NCI-H1436 treated with DMSO at 0.1 percent for 48 hours (cell line): Measurements from ENCODE around the gene METTL14.
"Not testable (repeated sequence)": the region's sequence is repeated elsewhere in the genome, so short reads cannot be mapped to it uniquely, and the experiment has no call there.

Experiments
- DNase-seq: peaks from one replicate; lab custom pipeline; 2025; lab: John Stamatoyannopoulos, UW

METTL14 gene

DNA sequence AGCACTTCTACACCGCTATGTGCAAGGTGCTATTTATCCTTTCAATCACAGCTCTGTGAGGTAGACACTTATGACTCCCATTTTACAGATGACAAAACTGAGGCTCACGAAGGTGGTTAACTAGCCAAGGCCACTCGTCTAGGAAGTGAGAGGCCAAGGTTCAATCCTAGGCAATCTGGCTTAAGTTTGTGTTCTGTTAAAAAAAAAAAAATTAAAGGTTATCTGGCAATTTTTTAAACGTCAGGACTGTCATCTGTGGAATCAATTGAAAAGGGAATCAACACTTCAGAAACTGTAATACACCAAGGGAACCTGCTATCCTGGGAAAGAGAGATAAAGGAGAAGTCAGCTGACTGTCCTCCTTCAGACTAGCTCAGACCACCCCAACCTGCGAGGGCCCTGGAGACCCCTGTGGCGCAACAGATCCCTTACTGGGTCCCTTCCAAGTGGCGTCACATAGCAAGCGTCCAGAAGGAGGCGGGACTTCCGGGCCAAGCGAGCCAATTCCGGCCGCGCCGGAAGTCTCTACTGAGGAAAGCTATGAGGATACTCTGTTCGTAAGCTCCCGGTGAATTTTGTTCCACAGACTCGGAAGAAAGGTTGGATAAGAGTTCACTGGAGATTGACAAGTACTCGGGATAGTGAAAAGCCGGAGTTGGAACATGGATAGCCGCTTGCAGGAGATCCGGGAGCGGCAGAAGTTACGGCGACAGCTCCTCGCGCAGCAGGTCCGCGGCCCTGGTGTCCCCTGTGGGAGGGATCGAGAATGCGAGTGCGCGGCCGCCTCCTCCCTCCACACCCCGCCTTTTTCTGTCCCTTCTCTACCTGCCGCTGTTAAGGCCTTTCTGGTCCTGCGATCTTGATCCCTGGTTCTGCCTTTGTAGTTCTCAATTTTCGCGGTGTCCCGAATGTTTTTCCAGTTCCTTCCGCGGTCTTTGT, at the start of gene METTL14:
METTL14 (plus strand) TSS at position 520 of the 939 bp plus-strand sequence; CDS start at position 663, 143 bp downstream.
- DNase-seq = peak; percentile 46

GRCh38 chr4:118636126-118636525, 49.1 kb upstream of the METTL14 start:
- DNase-seq = not testable (repeated sequence)

- DNase-seq = not testable (repeated sequence)
Observed at GRCh38 chr4:118664665-118665064, 20.5 kb upstream of the METTL14 start.

GRCh38 chr4:118669220-118669619, 16.0 kb upstream of the METTL14 start:
- DNase-seq = not testable (repeated sequence)

DNA sequence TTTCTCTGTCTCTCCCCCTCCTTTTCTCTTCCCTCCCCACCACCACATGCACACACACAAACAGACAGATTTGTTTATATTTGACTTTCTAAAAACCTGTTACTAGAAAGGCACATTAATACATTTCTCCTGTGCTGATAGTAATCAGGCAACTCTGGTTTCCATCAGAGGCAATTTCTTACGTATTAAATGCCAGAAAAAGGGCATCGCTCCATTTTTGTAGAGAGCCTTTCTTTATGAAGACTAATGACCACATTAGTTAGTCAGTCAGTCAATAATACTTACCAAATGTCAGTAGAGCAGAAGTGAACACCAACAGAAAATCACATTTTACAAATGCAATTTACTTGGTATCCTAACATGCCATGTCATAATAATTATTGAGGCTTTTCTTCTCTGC, 14.2 kb upstream of the METTL14 start:
- DNase-seq = not testable (repeated sequence)

DNA sequence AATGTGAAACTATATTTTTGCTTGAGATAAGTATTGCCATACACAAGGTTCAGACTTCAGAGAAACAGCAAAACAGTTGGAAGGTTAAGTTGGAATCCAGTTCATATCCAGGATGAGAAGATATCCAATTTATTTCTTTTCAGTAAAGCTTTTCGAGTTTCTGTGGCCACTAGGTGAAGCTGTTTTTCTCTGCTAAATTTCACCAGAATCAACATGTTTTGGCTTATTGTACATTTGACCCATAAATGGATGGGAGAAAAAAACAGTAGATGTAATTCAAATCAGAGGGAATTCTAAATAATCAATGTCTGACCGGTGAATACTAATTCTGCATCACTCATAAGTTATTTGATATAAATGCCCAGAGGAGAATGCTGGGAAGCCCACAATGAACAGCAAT, 9.1 kb upstream of the METTL14 start:
- no peak for DNase-seq

DNA sequence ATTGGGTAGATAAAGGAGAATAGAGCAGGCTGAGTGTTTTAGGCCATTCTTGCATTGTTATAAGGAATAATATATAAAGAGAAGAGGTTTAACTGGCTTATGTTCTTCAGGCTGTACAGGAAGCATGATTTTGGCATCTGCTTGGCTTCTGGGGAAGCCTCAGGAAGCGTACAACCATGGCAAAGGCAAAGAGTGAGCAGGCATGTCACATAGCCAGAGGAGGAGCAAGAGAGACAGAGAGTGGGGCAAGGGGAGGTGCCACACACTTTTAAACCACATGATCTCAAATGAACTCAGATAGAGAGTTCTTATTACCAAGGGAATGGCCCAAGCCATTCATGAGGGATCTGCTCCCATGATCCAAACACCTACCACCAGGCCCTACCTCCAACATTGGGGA, 4.4 kb upstream of the METTL14 start:
- no peak for DNase-seq

- no peak for DNase-seq
Observed at GRCh38 chr4:118682928-118683327, 2.3 kb upstream of the METTL14 start.

- DNase-seq = no peak
Observed at GRCh38 chr4:118683513-118683912, 1.7 kb upstream of the METTL14 start.

DNA sequence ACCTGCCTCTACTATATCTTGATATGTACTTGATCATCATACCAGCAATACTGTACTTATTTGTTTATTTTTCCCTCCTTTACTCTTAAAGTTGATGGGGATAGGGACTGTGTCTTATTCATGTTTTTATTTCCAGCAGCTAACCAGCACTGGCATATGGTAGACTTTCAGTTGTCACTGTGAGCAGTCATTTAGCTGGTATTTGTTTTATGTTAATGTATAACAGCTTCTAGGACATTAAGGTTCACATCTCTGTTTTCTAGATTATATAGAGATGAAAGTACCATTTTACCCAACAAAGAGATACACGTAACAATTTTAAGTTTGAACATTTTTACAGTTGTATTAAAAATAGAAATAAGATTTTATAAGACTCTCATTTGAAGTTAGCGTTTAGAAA, 17.9 kb downstream of the METTL14 start:
- no peak for DNase-seq

DNA sequence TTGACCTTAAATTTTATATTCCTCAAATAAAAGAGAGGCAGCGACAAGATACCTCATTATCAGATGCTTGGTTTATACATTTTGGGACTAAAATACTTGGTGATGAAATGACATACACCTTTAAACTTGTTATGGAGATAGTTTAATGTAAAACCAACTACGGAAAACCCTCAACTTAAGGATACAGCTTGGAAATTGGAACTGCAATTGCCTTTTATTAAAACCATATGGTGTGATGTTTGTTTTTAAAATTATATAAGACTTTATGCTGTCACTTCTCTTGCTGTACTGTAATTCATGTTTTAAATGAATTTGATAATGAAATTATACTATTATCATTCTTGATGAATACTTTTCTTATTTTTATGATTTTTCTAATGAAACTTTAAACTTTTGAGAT, 25.9 kb downstream of the METTL14 start:
- no peak for DNase-seq

DNA sequence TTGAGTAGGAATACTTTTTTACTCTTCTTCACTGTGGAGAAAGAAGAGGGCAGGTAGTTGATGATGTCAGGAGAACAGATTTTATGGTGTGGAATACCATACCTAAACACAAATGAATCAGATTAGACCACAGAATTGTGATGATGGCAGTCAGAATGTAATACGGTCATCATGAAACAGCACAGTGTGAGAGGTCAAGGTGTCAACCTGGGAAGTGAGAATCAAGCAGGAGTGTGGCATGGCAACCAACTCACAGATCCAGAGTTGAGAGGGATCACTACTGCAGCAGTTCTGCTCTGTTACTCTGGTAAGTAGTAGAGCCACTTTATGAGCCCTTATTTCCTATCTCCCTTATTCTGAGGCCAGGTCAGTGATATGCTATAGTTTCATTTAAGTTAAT, 27.7 kb downstream of the METTL14 start:
- DNase-seq = no peak

DNA sequence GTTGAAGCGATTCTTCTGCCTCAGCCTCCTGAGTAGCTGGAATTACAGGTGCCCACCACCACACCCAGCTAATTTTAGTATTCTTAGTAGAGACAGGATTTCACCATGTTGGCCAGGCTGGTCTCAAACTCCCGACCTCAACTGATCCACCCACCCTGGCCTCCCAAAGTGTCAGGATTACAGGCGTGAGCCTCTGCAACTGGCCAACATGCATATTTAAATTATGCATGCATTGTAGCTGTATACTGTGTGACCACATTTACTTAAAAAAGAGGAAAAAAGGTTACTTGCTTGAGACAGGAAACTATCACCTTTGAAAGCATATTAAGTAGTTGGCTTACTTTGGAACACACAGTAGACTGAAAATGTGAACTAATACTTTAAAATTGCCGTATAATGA, 29.5 kb downstream of the METTL14 start:
- DNase-seq = no peak

DNA sequence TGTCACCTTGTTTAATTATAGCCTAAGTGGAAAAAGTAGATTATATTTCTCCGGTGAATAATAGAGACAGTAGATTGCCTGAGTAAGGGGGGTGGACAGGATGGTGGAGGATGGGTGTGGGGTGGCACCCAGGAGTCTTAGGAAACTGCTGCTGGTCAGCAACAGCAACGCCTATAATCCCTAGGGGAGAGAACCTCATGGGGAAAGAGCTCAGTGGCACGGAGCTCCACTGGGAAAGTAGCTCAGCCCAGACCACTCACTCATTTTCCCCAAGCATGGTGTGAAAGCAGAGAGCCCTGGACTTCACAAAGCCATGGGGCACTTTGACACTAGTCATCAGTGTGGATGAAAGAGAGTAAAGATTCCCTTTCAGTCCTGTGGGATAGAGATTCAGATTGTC, 31.1 kb downstream of the METTL14 start:
- DNase-seq = no peak

DNA sequence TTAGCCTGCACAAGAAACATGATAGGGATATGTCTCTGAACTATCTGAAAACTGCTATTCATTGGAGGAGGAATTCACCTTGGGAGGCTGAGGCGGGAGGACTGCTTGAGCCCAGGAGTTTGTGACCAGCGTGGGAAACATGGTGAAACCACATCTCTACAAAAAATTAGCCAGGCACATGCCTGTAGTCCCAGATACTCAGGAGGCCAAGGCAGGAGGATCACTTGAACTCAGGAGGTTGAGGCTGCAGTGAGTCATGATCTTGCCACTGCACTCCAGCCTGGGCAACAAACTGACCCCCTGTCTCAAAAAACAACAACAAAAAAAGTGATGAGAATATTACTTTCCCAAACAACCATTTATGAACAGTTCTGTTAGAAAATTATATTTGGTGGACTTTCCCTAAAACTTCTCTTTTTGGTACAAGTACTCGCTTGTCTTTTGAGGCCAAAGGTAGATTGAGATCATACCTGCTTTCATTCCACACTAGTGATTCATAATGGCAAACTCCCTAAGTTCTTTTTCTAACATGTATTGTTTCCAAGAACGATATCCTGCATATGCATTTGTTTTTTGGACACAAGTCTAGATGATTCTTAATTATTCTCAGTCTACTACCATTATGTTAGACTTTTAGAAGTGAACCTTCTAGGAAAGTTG, 33.4 kb downstream of the METTL14 start:
- no peak for DNase-seq

- no peak for DNase-seq
Observed at GRCh38 chr4:118721752-118722151, 36.6 kb downstream of the METTL14 start.

- DNase-seq = no peak
Observed at GRCh38 chr4:118723369-118723768, 38.2 kb downstream of the METTL14 start.

GRCh38 chr4:118727360-118727759, 42.2 kb downstream of the METTL14 start:
- DNase-seq = no peak

DNA sequence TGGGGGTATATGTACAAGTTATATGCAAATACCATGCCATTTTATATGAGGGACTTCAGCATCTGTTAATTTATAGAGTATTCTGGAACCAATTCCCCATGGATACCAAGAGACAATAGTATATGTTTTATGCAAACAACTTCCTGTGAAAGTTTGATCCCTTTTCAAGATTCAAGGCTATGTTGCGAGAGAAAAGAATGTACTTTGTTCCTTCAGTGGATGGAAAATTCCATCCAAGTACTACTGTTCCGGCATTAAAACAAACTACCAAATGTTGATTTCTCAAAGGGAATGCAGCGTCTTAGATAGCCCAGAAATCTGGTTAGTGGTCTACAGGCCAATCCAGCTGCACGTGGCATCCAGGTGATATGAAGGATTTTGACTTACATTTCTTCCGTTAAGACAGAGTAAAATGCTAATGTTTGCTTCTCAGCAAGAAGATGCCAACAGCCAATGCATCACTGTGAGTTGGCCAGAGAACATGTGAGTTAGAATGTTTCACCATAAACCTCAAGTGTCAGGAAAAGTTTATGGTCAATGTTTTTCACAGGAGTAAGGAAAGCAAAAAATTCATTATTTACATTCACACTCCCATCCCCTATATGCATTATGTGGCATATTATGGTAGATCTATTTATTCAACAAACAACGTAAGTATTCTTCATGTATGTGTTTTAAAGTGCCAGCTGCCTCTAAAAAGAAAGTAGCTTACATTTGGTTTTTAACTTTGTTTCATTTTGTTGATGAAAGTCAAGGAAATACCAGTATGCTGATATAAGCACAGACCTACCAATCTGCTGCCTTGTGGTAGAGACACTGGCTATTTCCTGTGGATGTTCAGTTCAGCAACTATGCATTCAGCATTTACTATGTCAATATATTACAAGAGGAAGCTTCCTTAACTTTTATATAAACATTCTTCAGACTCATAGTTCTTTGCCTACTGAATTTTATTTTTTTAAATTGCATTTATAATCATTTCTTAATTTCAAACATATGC, 44.4 kb downstream of the METTL14 start:
- no peak for DNase-seq

DNA sequence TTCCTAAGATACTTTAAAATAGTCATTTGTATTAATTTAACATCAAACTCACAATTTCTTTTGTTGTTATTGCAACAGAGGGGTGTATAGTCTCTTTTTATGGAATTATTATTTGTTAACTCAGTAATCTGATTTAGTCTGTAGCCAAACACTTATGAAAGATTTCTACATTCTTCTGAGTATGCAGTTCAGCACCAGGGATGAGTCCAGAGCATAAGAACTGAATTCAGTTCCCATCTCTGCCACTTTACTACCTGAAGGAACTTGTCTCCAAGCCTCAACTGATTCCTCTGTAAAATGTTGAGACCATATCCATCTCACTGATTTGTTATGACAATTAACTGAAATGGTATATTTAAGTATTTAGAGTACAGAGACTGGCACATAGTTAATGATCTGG, 45.5 kb downstream of the METTL14 start:
- DNase-seq = no peak

DNA sequence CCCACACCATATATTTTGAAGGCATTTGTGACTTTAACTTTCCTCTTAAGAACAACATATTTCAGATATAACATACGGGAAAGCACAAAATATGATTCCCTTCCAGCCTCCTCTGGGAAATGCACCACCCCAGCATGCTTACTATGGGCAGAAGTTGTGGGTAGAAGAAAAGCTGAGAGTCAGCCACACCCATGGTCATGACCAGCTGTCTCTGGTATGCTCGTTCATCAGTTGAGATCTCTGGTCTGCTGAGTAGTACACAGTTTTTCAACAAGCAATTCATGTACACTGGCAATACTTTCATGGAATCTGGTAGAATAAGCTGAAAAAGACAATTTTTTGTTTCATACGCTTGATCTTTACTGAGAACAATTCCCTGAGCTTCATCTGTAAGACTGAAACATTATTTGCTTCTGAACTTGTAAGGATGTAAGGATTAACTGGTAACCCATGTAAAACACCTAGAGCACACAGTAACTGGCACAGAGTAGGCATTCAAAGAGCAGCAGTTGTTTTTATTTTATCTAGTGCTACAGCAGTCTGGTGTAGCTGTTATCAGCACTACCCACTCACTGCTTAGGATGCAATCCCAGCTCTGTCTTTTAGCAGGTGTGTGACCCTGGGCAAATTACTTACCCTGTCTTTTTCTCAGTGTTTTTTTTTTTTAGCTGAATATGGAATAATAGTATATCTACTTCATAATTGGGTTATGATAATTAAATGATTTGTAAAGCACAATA, 47.6 kb downstream of the METTL14 start:
- no peak for DNase-seq
